Kidney epithelial cell (primary cell): ENCODE data around the gene RPL19. TPM values are rescaled to one million over a fixed set of nuclear protein-coding genes. Genes with fewer than 3 reads are reported as not detected.

Experiments used
- DNase-seq: peaks from one replicate; pipeline ENCODE4 v3.0.0-alpha.2; 2010; ENCODE audit warnings: low read depth
- H3K27me3 ChIP-seq: 2 replicates; pipeline ENCODE4 v1.6.0; 2011; ENCODE audit warnings: low read length; ENCODE audit not compliant: control insufficient read depth, insufficient read depth
- H3K36me3 ChIP-seq: 2 replicates; pipeline ENCODE4 v1.5.1; 2011; ENCODE audit warnings: low read length; ENCODE audit not compliant: control insufficient read depth, insufficient read depth
- H3K4me3 ChIP-seq: 2 replicates; pipeline ENCODE4 v1.5.1; 2011; ENCODE audit warnings: low read depth, mild to moderate bottlenecking, control low read depth, low read length
- CTCF ChIP-seq: IDR thresholded peaks from 2 replicates; pipeline ENCODE4 v1.5.1; 2011; ENCODE audit warnings: mild to moderate bottlenecking, moderate library complexity, low read length, control low read depth, inconsistent platforms; ENCODE audit not compliant: insufficient read depth, poor library complexity, severe bottlenecking
- total RNA-seq: library from RNA; depleted of rRNA; stranded (reverse); fragments of >200 nt; gene quantifications from 2 replicates; pipeline ENCODE4 v1.2.3, GENCODE V29; 2015

RPL19 gene
- total RNA-seq, 1 donor from 2014 or later = 4,555 TPM

- Histone ChIP-seq H3K36me3 (peaks cover 2% of the 10 kb centered on the region), H3K4me3 (no peak overlapping the region), H3K27me3 (no peaks in the 10 kb centered on the region)
- no peak for DNase-seq
- peak; percentile 78 for TF ChIP-seq CTCF
Observed at GRCh38 chr17:39174920-39175694, 25.0 kb upstream of the RPL19 start.

- TF ChIP-seq CTCF = no peak
- H3K27me3 ChIP-seq = no peaks in the 10 kb centered on the region
- H3K4me3 ChIP-seq = no peak overlapping the region
- peaks cover 2% of the 10 kb centered on the region for H3K36me3 ChIP-seq
- no peak for DNase-seq
Observed at GRCh38 chr17:39175695-39176093, 24.4 kb upstream of the RPL19 start.

GRCh38 chr17:39177256-39177655 lies 22.8 kb upstream of the RPL19 start:
- H3K36me3 ChIP-seq = peaks cover 2% of the 10 kb centered on the region
- DNase-seq = no peak
- no peak overlapping the region for H3K4me3 ChIP-seq
- no peak for TF ChIP-seq CTCF
- H3K27me3 ChIP-seq = no peaks in the 10 kb centered on the region

- no peak for TF ChIP-seq CTCF
- DNase-seq = no peak
- Histone ChIP-seq H3K4me3 (no peak overlapping the region), H3K27me3 (no peaks in the 10 kb centered on the region), H3K36me3 (peaks cover 2% of the 10 kb centered on the region)
Observed at GRCh38 chr17:39178536-39178935, 21.5 kb upstream of the RPL19 start.

GRCh38 chr17:39181303-39181702 lies 18.8 kb upstream of the RPL19 start:
- no peak for TF ChIP-seq CTCF
- peaks cover 2% of the 10 kb centered on the region for H3K36me3 ChIP-seq
- no peak overlapping the region for H3K4me3 ChIP-seq
- H3K27me3 ChIP-seq = no peaks in the 10 kb centered on the region
- no peak for DNase-seq

- TF ChIP-seq CTCF = no peak
- no peaks in the 10 kb centered on the region for H3K27me3 ChIP-seq
- H3K36me3 ChIP-seq = peaks cover 2% of the 10 kb centered on the region
- DNase-seq = no peak
- H3K4me3 ChIP-seq = no peak overlapping the region
Observed at GRCh38 chr17:39183045-39183444, 17.0 kb upstream of the RPL19 start.
